Measurements from ENCODE around the gene MLX. TPM values are rescaled to one million over a fixed set of nuclear protein-coding genes. Genes with fewer than 3 reads are reported as not detected.

MLX gene
- total RNA-seq, 1 donor from 2014 or later = 33.9 TPM

- Histone ChIP-seq H3K27ac (peak overlapping the region; percentile 92), H3K36me3 (peaks cover 0 to 48% of the 10 kb centered on the region in 2 donors), H3K4me1 (peaks cover 53% of the 10 kb centered on the region), H3K27me3 (no peaks in the 10 kb centered on the region), H3K9me3 (no peaks in the 10 kb centered on the region), H3K4me3 (peak overlapping the region; percentile 81 to 95)
- no peak for DNase-seq (ENCODE audit: extremely low spot score in 2 of 2)
- TF ChIP-seq CTCF (IDR thresholded peaks at IDR 0.05) (no peak), POLR2A (IDR thresholded peaks at IDR 0.05) (no peak), POLR2AphosphoS5 (IDR thresholded peaks at IDR 0.05; ENCODE audit: insufficient read depth in 1 of 2, low read depth in 1 of 2) (no peak)
- intact Hi-C loops (cut with DNase I) = no loop called here
These were observed 551 bp upstream of the MLX start for GRCh38 chr17:42566215-42566882.

- Histone ChIP-seq H3K36me3 (peaks cover 0 to 70% of the 10 kb centered on the region in 2 donors), H3K9me3 (no peaks in the 10 kb centered on the region), H3K4me1 (peaks cover 38% of the 10 kb centered on the region), H3K27ac (no peak overlapping the region), H3K27me3 (no peaks in the 10 kb centered on the region), H3K4me3 (peak overlapping the region in 1 of 2 donors; percentile 95)
- no peak for DNase-seq (ENCODE audit: extremely low spot score in 2 of 2)
- intact Hi-C loops (cut with DNase I) = no loop called here
- no peak for TF ChIP-seq POLR2AphosphoS5 (IDR thresholded peaks at IDR 0.05; ENCODE audit: insufficient read depth in 1 of 2, low read depth in 1 of 2)
- TF ChIP-seq CTCF (IDR thresholded peaks at IDR 0.05) = no peak
- no peak for TF ChIP-seq POLR2A (IDR thresholded peaks at IDR 0.05)
These were observed 1.6 kb downstream of the MLX start for GRCh38 chr17:42568341-42569111.

GRCh38 chr17:42571435-42572225 is 4.7 kb downstream of the MLX start:
- Histone ChIP-seq H3K27me3 (no peaks in the 10 kb centered on the region), H3K27ac (no peak overlapping the region), H3K9me3 (no peaks in the 10 kb centered on the region), H3K4me3 (no peak overlapping the region), H3K36me3 (peaks cover 0 to 55% of the 10 kb centered on the region in 2 donors), H3K4me1 (peaks cover 17% of the 10 kb centered on the region)
- DNase-seq (ENCODE audit: extremely low spot score in 2 of 2) = no peak
- no peak for TF ChIP-seq POLR2A (IDR thresholded peaks at IDR 0.05)
- intact Hi-C loops (cut with DNase I) = loop anchor here (10.0 kb wide), 2 partner anchors 193 to 253 kb away; partner anchors contain the start of genes BECN1 and RAMP2

- H3K4me3 ChIP-seq = no peak overlapping the region
- H3K36me3 ChIP-seq = peaks cover 0 to 55% of the 10 kb centered on the region in 2 donors
- no peaks in the 10 kb centered on the region for H3K27me3 ChIP-seq
- no peaks in the 10 kb centered on the region for H3K9me3 ChIP-seq
- no peak for DNase-seq (ENCODE audit: extremely low spot score in 2 of 2)
- no peak for TF ChIP-seq POLR2AphosphoS5 (IDR thresholded peaks at IDR 0.05; ENCODE audit: insufficient read depth in 1 of 2, low read depth in 1 of 2)
- TF ChIP-seq POLR2A (IDR thresholded peaks at IDR 0.05) = no peak
- TF ChIP-seq CTCF (IDR thresholded peaks at IDR 0.05) = no peak
- peaks cover 16% of the 10 kb centered on the region for H3K4me1 ChIP-seq
- H3K27ac ChIP-seq = no peak overlapping the region
- intact Hi-C loops (cut with DNase I) = loop anchor here (10.0 kb wide), 2 partner anchors 192 to 252 kb away; partner anchors contain the start of genes BECN1 and RAMP2
These were observed 6.2 kb downstream of the MLX start for GRCh38 chr17:42573095-42573494.

- TF ChIP-seq POLR2AphosphoS5 (IDR thresholded peaks at IDR 0.05; ENCODE audit: insufficient read depth in 1 of 2, low read depth in 1 of 2) (no peak), POLR2A (IDR thresholded peaks at IDR 0.05) (no peak), CTCF (IDR thresholded peaks at IDR 0.05) (no peak)
- Histone ChIP-seq H3K27me3 (no peaks in the 10 kb centered on the region), H3K4me1 (peaks cover 21% of the 10 kb centered on the region), H3K27ac (no peak overlapping the region), H3K9me3 (no peaks in the 10 kb centered on the region), H3K4me3 (no peak overlapping the region), H3K36me3 (peaks cover 0 to 42% of the 10 kb centered on the region in 2 donors)
- DNase-seq (ENCODE audit: extremely low spot score in 2 of 2) = no peak
- intact Hi-C loops (cut with DNase I) = loop anchor here (1.0 to 10.0 kb wide), 3 partner anchors 106 to 250 kb away; partner anchors contain the start of genes BECN1 and RAMP2
These were observed 7.6 kb downstream of the MLX start for GRCh38 chr17:42574463-42574862.
